SK-N-SH (cell line): ENCODE data around the gene RBMS3.
A peak's percentile ranks its signal among the peaks of the same experiment; 100 is the strongest.

ENCODE experiments used
- ELF1 ChIP-seq: IDR thresholded peaks from 2 replicates; pipeline ENCODE4 v1.4.0; 2012
- EP300 ChIP-seq, 2 experiments: IDR thresholded peaks; 2 replicates each; pipeline versions ENCODE4 v1.4.0 to v1.6.1; 2012; ENCODE audit warnings: borderline replicate concordance in 1 of 2, low read depth in 1 of 2, low read length in 1 of 2
- GABPA ChIP-seq: IDR thresholded peaks from 2 replicates; pipeline ENCODE4 v1.4.0; 2012; ENCODE audit warnings: low read depth, mild to moderate bottlenecking
- RAD21 ChIP-seq: IDR thresholded peaks from 2 replicates; pipeline ENCODE4 v1.6.1; 2012; ENCODE audit warnings: mild to moderate bottlenecking, low read length
- RFX5 ChIP-seq: IDR thresholded peaks from 2 replicates; pipeline ENCODE4 v1.6.1; 2012; ENCODE audit warnings: mild to moderate bottlenecking, improper control_type of control experiment, low read length
- SIN3A ChIP-seq: IDR thresholded peaks from 2 replicates; pipeline ENCODE4 v1.6.1; 2012; ENCODE audit warnings: low read depth, mild to moderate bottlenecking, low read length, moderate library complexity, borderline replicate concordance
- TF ChIP-seq, protein P1 (sequence below): IDR thresholded peaks from 2 replicates; pipeline ENCODE4 v1.4.0; 2012; ENCODE audit warnings: low read depth, borderline replicate concordance
- TF ChIP-seq, protein P2 (sequence below): fragments of 150-350 bp; IDR thresholded peaks from 2 replicates; pipeline ENCODE4 v1.6.1; 2017; ENCODE audit warnings: antibody characterized with exemption, low read length, low read depth, borderline replicate concordance

DNA sequence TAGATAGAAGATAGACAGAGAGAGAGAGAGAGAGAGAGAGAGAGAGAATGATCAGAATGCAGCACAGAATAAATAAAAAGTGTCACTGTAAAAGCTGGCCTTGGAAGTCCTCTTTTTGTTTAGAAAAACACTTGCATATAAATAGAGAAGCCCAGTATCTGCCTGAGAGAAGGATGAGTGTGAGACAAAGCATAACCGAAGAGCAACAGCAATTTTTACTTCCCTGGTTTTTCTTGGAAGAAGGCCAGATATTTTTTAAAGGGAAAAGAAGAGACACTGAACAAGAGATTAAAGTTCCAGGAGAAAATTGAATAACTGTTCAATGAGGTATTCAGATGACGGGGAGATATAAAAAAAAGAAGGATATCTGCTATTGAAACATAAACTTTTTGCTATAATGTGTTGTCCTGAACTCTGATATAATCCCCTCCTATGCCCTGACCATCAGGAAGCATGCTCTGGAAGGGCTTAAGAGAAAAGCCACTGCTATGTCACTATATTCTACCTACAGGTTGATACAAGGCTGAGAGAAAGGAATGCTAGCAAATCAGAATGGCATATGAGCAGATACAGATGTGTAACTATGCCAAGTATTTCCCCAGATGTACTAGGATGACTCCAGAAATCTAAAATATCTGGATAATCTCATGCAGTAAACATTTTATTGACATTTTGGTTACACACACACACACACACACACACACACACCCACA, 358.9 kb downstream of the RBMS3 start:
- no peak for TF ChIP-seq RAD21
- peak in 1 of 2 experiments; percentile 12; a peak in 1 of 4 replicates for TF ChIP-seq EP300 (IDR thresholded peaks at IDR 0.05; ENCODE audit: borderline replicate concordance in 1 of 2, low read depth in 1 of 2, low read length in 1 of 2)
- TF ChIP-seq, protein P1, sequence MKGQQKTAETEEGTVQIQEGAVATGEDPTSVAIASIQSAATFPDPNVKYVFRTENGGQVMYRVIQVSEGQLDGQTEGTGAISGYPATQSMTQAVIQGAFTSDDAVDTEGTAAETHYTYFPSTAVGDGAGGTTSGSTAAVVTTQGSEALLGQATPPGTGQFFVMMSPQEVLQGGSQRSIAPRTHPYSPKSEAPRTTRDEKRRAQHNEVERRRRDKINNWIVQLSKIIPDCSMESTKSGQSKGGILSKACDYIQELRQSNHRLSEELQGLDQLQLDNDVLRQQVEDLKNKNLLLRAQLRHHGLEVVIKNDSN, result no peak
- no peak for TF ChIP-seq RFX5
- no peak for TF ChIP-seq ELF1
- TF ChIP-seq GABPA, result no peak
- no peak for TF ChIP-seq SIN3A
- TF ChIP-seq, protein P2, sequence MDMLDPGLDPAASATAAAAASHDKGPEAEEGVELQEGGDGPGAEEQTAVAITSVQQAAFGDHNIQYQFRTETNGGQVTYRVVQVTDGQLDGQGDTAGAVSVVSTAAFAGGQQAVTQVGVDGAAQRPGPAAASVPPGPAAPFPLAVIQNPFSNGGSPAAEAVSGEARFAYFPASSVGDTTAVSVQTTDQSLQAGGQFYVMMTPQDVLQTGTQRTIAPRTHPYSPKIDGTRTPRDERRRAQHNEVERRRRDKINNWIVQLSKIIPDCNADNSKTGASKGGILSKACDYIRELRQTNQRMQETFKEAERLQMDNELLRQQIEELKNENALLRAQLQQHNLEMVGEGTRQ, result no peak
